Activated naive CD4-positive, alpha-beta T cell (primary cell): ENCODE data around the gene TMEM184C.

Source experiments
- DNase-seq, 4 experiments: peaks; one replicate each; lab custom pipeline; 2025; lab: John Stamatoyannopoulos, UW

Gene TMEM184C

GRCh38 chr4:147655639-147656038, 38.4 kb downstream of the TMEM184C start:
- no peak for DNase-seq

GRCh38 chr4:147658501-147658900, 41.3 kb downstream of the TMEM184C start:
- no peak for DNase-seq

GRCh38 chr4:147674073-147674472, 56.9 kb downstream of the TMEM184C start:
- DNase-seq = no peak

GRCh38 chr4:147674496-147674895, 57.3 kb downstream of the TMEM184C start:
- no peak for DNase-seq

- no peak for DNase-seq
These were observed 60.9 kb downstream of the TMEM184C start for GRCh38 chr4:147678106-147678505.

GRCh38 chr4:147678796-147679549, 61.8 kb downstream of the TMEM184C start:
- no peak for DNase-seq

GRCh38 chr4:147682755-147683154, 65.6 kb downstream of the TMEM184C start:
- DNase-seq = no peak

GRCh38 chr4:147683188-147683591, 66.0 kb downstream of the TMEM184C start:
- peak in 1 of 4 experiments; percentile 2 for DNase-seq

- DNase-seq = peak; percentile 65 to 80 (median 72)
These were observed 66.8 kb downstream of the TMEM184C start, which contains the start of gene PRMT9 for GRCh38 chr4:147683717-147684700. PRMT9 (minus strand) TSS chr4:147684163; CDS start chr4:147683987, 176 bp downstream.

GRCh38 chr4:147689067-147689466, 71.9 kb downstream of the TMEM184C start:
- DNase-seq = no peak

- DNase-seq = no peak
These were observed 74.6 kb downstream of the TMEM184C start for GRCh38 chr4:147691820-147692219.

GRCh38 chr4:147693218-147693617, 76.0 kb downstream of the TMEM184C start:
- DNase-seq = no peak

- no peak for DNase-seq
These were observed 79.7 kb downstream of the TMEM184C start for GRCh38 chr4:147696866-147697265.

- no peak for DNase-seq
These were observed 87.6 kb downstream of the TMEM184C start for GRCh38 chr4:147704846-147705245.

GRCh38 chr4:147707892-147708672, 90.9 kb downstream of the TMEM184C start:
- peak in 3 of 4 experiments; percentile 2 to 13 (median 10) for DNase-seq

- no peak for DNase-seq
These were observed 92.8 kb downstream of the TMEM184C start for GRCh38 chr4:147709999-147710398.

- no peak for DNase-seq
These were observed 97.6 kb downstream of the TMEM184C start for GRCh38 chr4:147714575-147715401.

- no peak for DNase-seq
These were observed 100.7 kb downstream of the TMEM184C start for GRCh38 chr4:147717878-147718277.
